CD4-positive, CD25-positive, alpha-beta regulatory T cell (primary cell): ENCODE measurements around the gene KRTCAP3. TPM values are rescaled to one million over a fixed set of nuclear protein-coding genes. Genes with fewer than 3 reads are reported as not detected.

Experiments
- ATAC-seq, 2 donors: fragments of 150-1000 bp; cut with Tn5 transposase; one replicate each; pipeline ENCODE4 v1.10.0; 2021; ENCODE audit warnings: low read depth in 2 of 2, moderate number of reproducible peaks in 2 of 2, moderate library complexity in 1 of 2
- DNase-seq, 3 donors: peaks; one replicate each; pipeline versions ENCODE4 v3.0.0 to v3.0.0-alpha.2; 2012 to 2022; ENCODE audit warnings: mixed read lengths in 1 of 3
- H3K27ac ChIP-seq: one replicate; pipeline ENCODE4 v1.7.0; 2013; ENCODE audit warnings: mild to moderate bottlenecking, low read length; ENCODE audit not compliant: insufficient read depth, poor library complexity, severe bottlenecking
- H3K27me3 ChIP-seq: one replicate; pipeline ENCODE4 v1.7.0; 2013; ENCODE audit warnings: low read length; ENCODE audit not compliant: control insufficient read depth, insufficient read depth
- H3K36me3 ChIP-seq: one replicate; pipeline ENCODE4 v1.7.0; 2013; ENCODE audit warnings: mild to moderate bottlenecking, low read length, moderate library complexity; ENCODE audit not compliant: control insufficient read depth, insufficient read depth
- H3K4me1 ChIP-seq: 2 replicates; pipeline ENCODE4 v1.7.0; 2013; ENCODE audit warnings: mild to moderate bottlenecking, low read length; ENCODE audit not compliant: insufficient read depth, control insufficient read depth, poor library complexity, severe bottlenecking
- H3K4me3 ChIP-seq: one replicate; pipeline ENCODE4 v1.7.0; 2013; ENCODE audit warnings: low read depth, mild to moderate bottlenecking, low read length, moderate library complexity
- H3K9me3 ChIP-seq, 2 experiments: 1 replicate in 1 of 2; 2 replicates in 1 of 2; pipeline ENCODE4 v1.7.0; 2013; ENCODE audit warnings: low read length in 2 of 2, mild to moderate bottlenecking in 1 of 2, moderate library complexity in 1 of 2; ENCODE audit not compliant: control insufficient read depth in 2 of 2
- H3K27ac Mint-ChIP-seq, 3 donors: one replicate each; pipeline ENCODE4 v1.8.0; 2020 to 2022; ENCODE audit warnings: mild to moderate bottlenecking in 3 of 3, mixed read lengths in 3 of 3, moderate library complexity in 2 of 3
- H3K27me3 Mint-ChIP-seq: one replicate; pipeline ENCODE4 v1.8.0; 2022; ENCODE audit warnings: mild to moderate bottlenecking, mixed read lengths
- H3K36me3 Mint-ChIP-seq: one replicate; pipeline ENCODE4 v1.8.0; 2020; ENCODE audit warnings: mixed read lengths
- H3K4me1 Mint-ChIP-seq, 4 donors: one replicate each; pipeline ENCODE4 v1.8.0; 2020 to 2022; ENCODE audit warnings: mixed read lengths in 4 of 4, mild to moderate bottlenecking in 1 of 4
- H3K4me3 Mint-ChIP-seq, 4 donors: one replicate each; pipeline ENCODE4 v1.8.0; 2020 to 2022; ENCODE audit warnings: mild to moderate bottlenecking in 4 of 4, mixed read lengths in 4 of 4, moderate library complexity in 3 of 4
- H3K9me3 Mint-ChIP-seq, 7 donors: one replicate each; pipeline ENCODE4 v1.8.0; 2020 to 2022; ENCODE audit warnings: mixed read lengths in 7 of 7, mild to moderate bottlenecking in 3 of 7, moderate library complexity in 2 of 7
- polyA plus RNA-seq, 4 donors: library from polyadenylated mRNA; unstranded; fragments of 300-500 nt; fragmentation: Illumina TruSeq; gene quantifications; one replicate each; pipeline ENCODE4 v1.2.3, GENCODE V29; 2021
- total RNA-seq: library from RNA; stranded (reverse); gene quantifications from one replicate; pipeline ENCODE4 v1.2.3, GENCODE V29; 2022

KRTCAP3 gene
- total and polyA plus RNA-seq, 5 donors from 2014 or later = 2.0 to 10.0 (median 2.4) TPM

DNA sequence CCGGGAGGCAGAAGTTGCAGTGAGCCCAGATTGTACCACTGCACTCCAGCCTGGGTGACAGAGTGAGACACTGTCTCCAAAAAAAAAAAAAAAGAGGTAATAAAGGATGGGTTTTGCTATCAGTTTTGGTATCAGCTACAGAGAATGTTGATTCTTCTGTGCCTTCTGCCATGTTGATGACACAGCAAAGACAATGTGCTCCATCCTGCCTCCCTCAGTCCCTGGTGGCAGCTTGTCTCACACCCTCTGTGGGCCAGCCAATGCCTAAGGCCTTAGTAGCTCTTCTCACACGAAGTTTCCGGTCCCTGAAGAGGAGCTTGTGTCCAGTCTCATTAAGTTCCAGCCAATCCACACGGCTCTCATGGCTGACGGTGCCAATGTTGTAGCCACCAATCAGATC lies 29.8 kb downstream of the KRTCAP3 start:
- no peak for ATAC-seq
- no peak overlapping the region for H3K4me3 Mint-ChIP-seq
- H3K4me1 ChIP-seq = no peaks in the 10 kb centered on the region
- DNase-seq = peak in 1 of 3 donors; percentile 37
- H3K27ac Mint-ChIP-seq = peak overlapping the region in 1 of 3 donors; percentile 0
- H3K4me1 Mint-ChIP-seq = no peaks in the 10 kb centered on the region
- H3K27me3 ChIP-seq = no peaks in the 10 kb centered on the region
- H3K36me3 Mint-ChIP-seq = peaks cover 23% of the 10 kb centered on the region
- H3K9me3 Mint-ChIP-seq = no peaks in the 10 kb centered on the region
- no peak overlapping the region for H3K4me3 ChIP-seq
- H3K9me3 ChIP-seq = no peaks in the 10 kb centered on the region
- peaks cover 5% of the 10 kb centered on the region for H3K27me3 Mint-ChIP-seq
- H3K36me3 ChIP-seq = no peaks in the 10 kb centered on the region
- H3K27ac ChIP-seq = no peak overlapping the region

DNA sequence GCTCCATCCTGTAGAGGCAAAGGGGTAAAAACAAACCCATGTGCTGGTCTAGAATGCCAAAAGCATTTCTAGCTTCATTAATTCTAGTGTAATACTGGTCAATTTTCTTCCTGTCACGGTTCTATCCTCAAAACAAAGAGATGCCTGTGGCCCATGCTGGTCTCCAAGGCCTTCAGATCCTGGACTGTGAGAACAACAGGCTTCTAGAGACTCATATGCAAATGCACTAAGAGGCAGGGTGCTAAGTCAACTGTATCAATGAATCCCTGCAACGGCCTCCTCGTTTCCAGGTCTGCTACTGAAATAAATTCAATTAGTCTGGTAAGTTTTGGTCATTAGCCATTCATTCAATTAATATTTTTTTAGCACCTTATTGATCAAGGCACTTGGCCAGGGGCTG lies 43.3 kb downstream of the KRTCAP3 start:
- no peak for ATAC-seq
- H3K27ac Mint-ChIP-seq = no peak overlapping the region

GRCh38 chr2:27489118-27489497 lies 46.9 kb downstream of the KRTCAP3 start:
- Histone ChIP-seq H3K9me3 (no peaks in the 10 kb centered on the region), H3K27me3 (peaks cover 1% of the 10 kb centered on the region), H3K4me3 (peak overlapping the region; percentile 71), H3K4me1 (peaks cover 13% of the 10 kb centered on the region), H3K36me3 (no peaks in the 10 kb centered on the region), H3K27ac (peak overlapping the region; percentile 90)
- Mint-ChIP-seq H3K9me3 (no peaks in the 10 kb centered on the region), H3K4me3 (peak overlapping the region; percentile 73 to 90 (median 80)), H3K4me1 (peaks cover 0 to 27% (median 13%) of the 10 kb centered on the region in 4 donors), H3K36me3 (peaks cover 13% of the 10 kb centered on the region), H3K27me3 (peaks cover 10% of the 10 kb centered on the region), H3K27ac (peak overlapping the region; percentile 91 to 100 (median 99))
- peak in 1 of 3 donors; percentile 7 for DNase-seq
- ATAC-seq = no peak

More for the DNA sequence above, 43.3 kb downstream of the KRTCAP3 start:
- H3K4me3 Mint-ChIP-seq = no peak overlapping the region
- H3K36me3 Mint-ChIP-seq = peaks cover 26% of the 10 kb centered on the region
- DNase-seq = no peak
- no peaks in the 10 kb centered on the region for H3K9me3 Mint-ChIP-seq
- no peaks in the 10 kb centered on the region for H3K27me3 Mint-ChIP-seq
- peaks cover 0 to 18% (median 13%) of the 10 kb centered on the region in 4 donors for H3K4me1 Mint-ChIP-seq
- no peak overlapping the region for H3K4me3 ChIP-seq
- H3K4me1 ChIP-seq = peaks cover 13% of the 10 kb centered on the region
- H3K27me3 ChIP-seq = no peaks in the 10 kb centered on the region
- no peaks in the 10 kb centered on the region for H3K9me3 ChIP-seq
- peaks cover 5% of the 10 kb centered on the region for H3K36me3 ChIP-seq
- no peak overlapping the region for H3K27ac ChIP-seq

- peak; percentile 92 for ATAC-seq
These were observed 47.6 kb downstream of the KRTCAP3 start, which contains the start of gene IFT172 for GRCh38 chr2:27489498-27490397. TSS of gene IFT172 (minus strand) at chr2:27489743. CDS start at chr2:27489653, 90 bp downstream.

DNA sequence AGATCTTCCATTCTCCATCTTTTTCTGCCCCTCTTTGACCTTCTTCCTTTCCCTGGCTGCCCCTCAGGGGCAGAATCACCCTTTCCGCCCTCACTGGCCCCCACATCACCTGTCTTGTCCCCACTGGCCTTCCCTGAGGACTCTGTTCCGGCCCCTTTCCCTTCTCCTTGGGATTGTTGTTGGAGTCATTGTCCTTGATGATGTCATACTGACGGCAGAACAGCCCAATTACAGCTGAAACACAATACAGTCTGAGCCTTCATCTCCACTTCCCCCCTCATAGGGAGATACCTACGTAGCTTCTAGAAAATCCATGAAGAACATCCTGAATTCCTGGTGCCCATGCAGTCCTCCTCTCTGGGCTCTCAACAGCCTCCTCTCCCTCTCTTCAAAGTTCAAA lies 50.4 kb downstream of the KRTCAP3 start:
- ATAC-seq = no peak
- Mint-ChIP-seq H3K4me3 (peak overlapping the region in 1 of 4 donors; percentile 5), H3K27ac (peak overlapping the region in 2 of 3 donors; percentile 56 to 73)

More at GRCh38 chr2:27489498-27490397, 47.6 kb downstream of the KRTCAP3 start, which contains the start of gene IFT172:
- Mint-ChIP-seq H3K9me3 (no peaks in the 10 kb centered on the region), H3K27me3 (peaks cover 10% of the 10 kb centered on the region), H3K4me3 (peak within 1 kb of the TSS; percentile 73 to 90 (median 80)), H3K27ac (peak within 1 kb of the TSS; percentile 91 to 100 (median 99)), H3K4me1 (peaks cover 0 to 32% (median 13%) of the 10 kb centered on the region in 4 donors), H3K36me3 (peaks cover 11% of the 10 kb centered on the region)
- Histone ChIP-seq H3K4me1 (peaks cover 19% of the 10 kb centered on the region), H3K4me3 (peak within 1 kb of the TSS; percentile 91), H3K27me3 (peaks cover 3% of the 10 kb centered on the region), H3K36me3 (no peaks in the 10 kb centered on the region), H3K27ac (peak within 1 kb of the TSS; percentile 90), H3K9me3 (no peaks in the 10 kb centered on the region)
- peak; percentile 99 to 100 (median 99) for DNase-seq

DNA sequence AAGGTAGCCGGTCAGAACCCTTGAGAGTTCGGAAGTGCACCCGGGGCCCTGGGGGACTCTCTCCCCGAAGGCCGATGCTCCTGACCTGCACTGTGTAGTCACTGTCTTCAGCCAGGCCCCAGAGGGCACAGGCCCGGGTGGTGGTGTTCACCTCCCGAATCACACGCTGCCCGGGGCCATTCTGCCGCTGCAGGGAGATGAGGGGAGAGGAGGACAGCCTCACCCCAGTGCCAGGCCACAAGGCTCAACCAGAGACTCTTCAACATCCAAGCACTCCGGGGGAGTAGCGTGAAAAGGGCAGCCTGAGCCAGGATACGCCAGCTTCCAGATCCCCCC lies 51.7 kb downstream of the KRTCAP3 start:
- H3K9me3 Mint-ChIP-seq = peaks cover 0 to 3% (median 0%) of the 10 kb centered on the region in 7 donors
- peak overlapping the region in 1 of 3 donors; percentile 79 for H3K27ac Mint-ChIP-seq
- no peak for DNase-seq
- H3K27ac ChIP-seq = no peak overlapping the region
- H3K27me3 Mint-ChIP-seq = peaks cover 45% of the 10 kb centered on the region
- H3K4me3 Mint-ChIP-seq = peak overlapping the region; percentile 20 to 72 (median 56)
- peaks cover 28% of the 10 kb centered on the region for H3K27me3 ChIP-seq
- no peaks in the 10 kb centered on the region for H3K9me3 ChIP-seq
- ATAC-seq = no peak
- H3K36me3 ChIP-seq = no peaks in the 10 kb centered on the region
- no peak overlapping the region for H3K4me3 ChIP-seq
- peaks cover 7 to 36% (median 21%) of the 10 kb centered on the region in 4 donors for H3K4me1 Mint-ChIP-seq
- peaks cover 23% of the 10 kb centered on the region for H3K4me1 ChIP-seq
- no peaks in the 10 kb centered on the region for H3K36me3 Mint-ChIP-seq

More for the DNA sequence above, 50.4 kb downstream of the KRTCAP3 start:
- DNase-seq = no peak
- Histone ChIP-seq H3K27ac (no peak overlapping the region), H3K4me1 (peaks cover 25% of the 10 kb centered on the region), H3K36me3 (no peaks in the 10 kb centered on the region), H3K9me3 (no peaks in the 10 kb centered on the region), H3K27me3 (peaks cover 25% of the 10 kb centered on the region), H3K4me3 (no peak overlapping the region)
- Mint-ChIP-seq H3K4me1 (peaks cover 7 to 40% (median 21%) of the 10 kb centered on the region in 4 donors), H3K27me3 (peaks cover 34% of the 10 kb centered on the region), H3K36me3 (no peaks in the 10 kb centered on the region), H3K9me3 (peaks cover 0 to 3% (median 0%) of the 10 kb centered on the region in 7 donors)
